ENCODE results near the gene GAR1. TPM values are rescaled to one million over a fixed set of nuclear protein-coding genes. Genes with fewer than 3 reads are reported as not detected.

Gene GAR1
- polyA plus RNA-seq, 2 of the 4 experiments (the other 2 are of a cell fraction), result 44.1 to 69.6 TPM

DNA sequence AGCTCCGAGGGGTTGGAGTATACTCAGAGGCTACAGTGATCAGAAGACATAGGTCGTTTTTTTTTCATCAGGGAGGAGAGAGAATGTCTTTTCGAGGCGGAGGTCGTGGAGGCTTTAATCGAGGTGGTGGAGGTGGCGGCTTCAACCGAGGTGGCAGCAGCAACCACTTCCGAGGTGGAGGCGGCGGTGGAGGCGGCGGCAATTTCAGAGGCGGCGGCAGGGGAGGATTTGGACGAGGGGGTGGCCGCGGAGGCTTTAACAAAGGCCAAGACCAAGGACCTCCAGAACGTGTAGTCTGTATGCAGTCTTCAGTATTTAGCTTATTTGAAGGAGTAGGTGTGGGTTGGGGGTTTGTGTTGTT is 500 bp downstream of the GAR1 start:
- FAIRE-seq, result no peak
- WGBS (ENCODE audit: missing lambda C conversion rate), result 0% methylated on average over 14 of the region's 19 CpGs
- Histone ChIP-seq H3K27ac (peak overlapping the region; percentile 90 to 96), H3K4me2 (peak overlapping the region; percentile 73), H3K9me3 (no peaks in the 10 kb centered on the region), H3K4me1 (peaks cover 11% of the 10 kb centered on the region; the same call in 2 of the 3 replicates), H3K4me3 (peak overlapping the region; percentile 95)
- POLR2A ChIA-PET, result interaction anchor here (1.2 kb wide), 1 partner anchor 256 kb away, joined by 3 read pairs; the partner anchor contains the start of gene MCUB
- CTCF ChIA-PET, result no interaction called here
- TF ChIP-seq FOXS1 (CRISPR knock-in tag; IDR thresholded peaks at IDR 0.05), result no peak
- no peak for TF ChIP-seq SMC3 (IDR thresholded peaks at IDR 0.05)
- TF ChIP-seq NFE2L2 (conservative IDR thresholded peaks at IDR 0.05; ENCODE audit: low read length), result no peak
- no peak for TF ChIP-seq RAD21 (conservative IDR thresholded peaks at IDR 0.05 in 1 of 2, IDR thresholded peaks at IDR 0.05 in 1 of 2)
- TF ChIP-seq GATA3 (IDR thresholded peaks at IDR 0.05; ENCODE audit: borderline replicate concordance), result no peak
- ATAC-seq, result peak in 1 of 2 experiments; percentile 11; a peak in 3 of 6 replicates
- DNase-seq (ENCODE audit: low read depth in 1 of 2, low spot score in 1 of 2), result no peak

DNA sequence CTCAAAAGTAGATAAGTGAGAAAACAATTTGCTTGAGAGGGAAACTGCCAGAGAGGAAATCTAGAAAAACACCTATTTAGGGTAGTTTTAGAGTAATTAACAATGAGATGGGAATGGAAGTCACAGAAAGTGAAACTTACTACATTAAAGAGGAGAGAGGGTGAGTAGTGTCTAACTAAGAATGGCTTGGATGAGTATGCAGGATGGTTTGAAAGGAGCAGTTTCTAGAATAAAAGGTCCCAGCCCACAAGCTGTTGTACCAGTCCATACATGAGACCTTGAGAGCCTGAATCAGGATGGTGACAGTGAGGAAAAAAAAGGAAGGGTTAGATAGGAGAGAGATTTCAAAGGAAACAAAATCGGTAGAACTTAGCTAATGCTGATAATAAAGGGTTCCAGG is 1.3 kb downstream of the GAR1 start:
- peak overlapping the region; percentile 90 to 96; a peak in 4 of 6 replicates for H3K27ac ChIP-seq
- H3K4me2 ChIP-seq, result peak overlapping the region; percentile 73
- ATAC-seq (no peak), FAIRE-seq (no peak), DNase-seq (ENCODE audit: low read depth in 1 of 2, low spot score in 1 of 2) (no peak)
- ChIA-PET CTCF (interaction anchor here (1.1 kb wide), 1 partner anchor 13 kb away, joined by 3 read pairs; no protein-coding TSS in a partner anchor), POLR2A (interaction anchor here (0.7 kb wide), 1 partner anchor 114 kb away, joined by 3 read pairs; no protein-coding TSS in a partner anchor)
- peak overlapping the region; percentile 95 for H3K4me3 ChIP-seq
- 14% methylated on average over 1 of the region's 1 CpG for WGBS (ENCODE audit: missing lambda C conversion rate)
- H3K9me3 ChIP-seq, result no peaks in the 10 kb centered on the region
- H3K4me1 ChIP-seq, result peaks cover 11% of the 10 kb centered on the region; the same call in 2 of the 3 replicates
- TF ChIP-seq HDAC2 (IDR thresholded peaks at IDR 0.05) (no peak), CEBPB (IDR thresholded peaks at IDR 0.05) (no peak), FOXS1 (CRISPR knock-in tag; IDR thresholded peaks at IDR 0.05) (no peak), CTCF (IDR thresholded peaks at IDR 0.05) (no peak), PHF8 (IDR thresholded peaks at IDR 0.05; ENCODE audit: borderline replicate concordance, low read depth) (no peak), EHMT2 (IDR thresholded peaks at IDR 0.05; ENCODE audit: low read depth) (no peak)
- TF ChIP-seq, protein P1, sequence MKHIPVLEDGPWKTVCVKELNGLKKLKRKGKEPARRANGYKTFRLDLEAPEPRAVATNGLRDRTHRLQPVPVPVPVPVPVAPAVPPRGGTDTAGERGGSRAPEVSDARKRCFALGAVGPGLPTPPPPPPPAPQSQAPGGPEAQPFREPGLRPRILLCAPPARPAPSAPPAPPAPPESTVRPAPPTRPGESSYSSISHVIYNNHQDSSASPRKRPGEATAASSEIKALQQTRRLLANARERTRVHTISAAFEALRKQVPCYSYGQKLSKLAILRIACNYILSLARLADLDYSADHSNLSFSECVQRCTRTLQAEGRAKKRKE (CRISPR knock-in tag; IDR thresholded peaks at IDR 0.05; ENCODE audit: low read depth), result no peak
- TF ChIP-seq, protein P2, sequence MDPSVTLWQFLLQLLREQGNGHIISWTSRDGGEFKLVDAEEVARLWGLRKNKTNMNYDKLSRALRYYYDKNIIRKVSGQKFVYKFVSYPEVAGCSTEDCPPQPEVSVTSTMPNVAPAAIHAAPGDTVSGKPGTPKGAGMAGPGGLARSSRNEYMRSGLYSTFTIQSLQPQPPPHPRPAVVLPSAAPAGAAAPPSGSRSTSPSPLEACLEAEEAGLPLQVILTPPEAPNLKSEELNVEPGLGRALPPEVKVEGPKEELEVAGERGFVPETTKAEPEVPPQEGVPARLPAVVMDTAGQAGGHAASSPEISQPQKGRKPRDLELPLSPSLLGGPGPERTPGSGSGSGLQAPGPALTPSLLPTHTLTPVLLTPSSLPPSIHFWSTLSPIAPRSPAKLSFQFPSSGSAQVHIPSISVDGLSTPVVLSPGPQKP (IDR thresholded peaks at IDR 0.05; ENCODE audit: low read depth, low read length), result no peak

DNA sequence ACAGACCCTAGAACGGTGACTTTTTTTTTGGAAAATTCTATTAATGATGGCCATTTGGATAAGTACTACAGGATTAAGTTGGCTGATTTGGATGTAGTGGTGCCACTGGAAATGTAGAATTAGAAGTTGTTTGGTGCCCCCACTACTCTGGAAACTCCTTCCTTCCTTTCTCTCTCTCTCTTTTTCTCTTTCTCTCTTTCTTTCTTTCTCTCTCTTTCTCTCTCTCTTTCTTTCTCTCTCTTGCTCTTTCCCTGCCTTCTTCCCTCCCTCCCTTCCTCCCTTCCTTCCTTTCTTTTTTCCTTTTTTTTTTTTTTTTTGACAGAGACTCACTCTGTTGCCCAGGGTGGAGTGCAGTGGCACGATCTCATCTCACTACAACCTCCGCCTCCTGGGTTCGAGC is 2.7 kb downstream of the GAR1 start:
- Histone ChIP-seq H3K4me2 (no peak overlapping the region), H3K27ac (no peak overlapping the region), H3K9me3 (no peaks in the 10 kb centered on the region), H3K4me1 (peaks cover 11% of the 10 kb centered on the region; the same call in 2 of the 3 replicates), H3K4me3 (no peak overlapping the region)
- no peak for ATAC-seq
- FAIRE-seq, result no peak
- no peak for TF ChIP-seq CHD2 (IDR thresholded peaks at IDR 0.05; ENCODE audit: low read length, partially characterized antibody)
- no peak for TF ChIP-seq PBX3 (IDR thresholded peaks at IDR 0.05)
- no peak for TF ChIP-seq HEYL (CRISPR knock-in tag; IDR thresholded peaks at IDR 0.05)
- no peak for TF ChIP-seq MAX (IDR thresholded peaks at IDR 0.05)
- no peak for TF ChIP-seq CHD4 (IDR thresholded peaks at IDR 0.05; ENCODE audit: borderline replicate concordance)
- no peak for TF ChIP-seq RAD21 (conservative IDR thresholded peaks at IDR 0.05 in 1 of 2, IDR thresholded peaks at IDR 0.05 in 1 of 2)
- TF ChIP-seq RFX5 (IDR thresholded peaks at IDR 0.05), result no peak
- no peak for TF ChIP-seq EP300 (IDR thresholded peaks at IDR 0.05)
- no peak for TF ChIP-seq HOXB5 (CRISPR knock-in tag; IDR thresholded peaks at IDR 0.05)
- TF ChIP-seq FOXS1 (CRISPR knock-in tag; IDR thresholded peaks at IDR 0.05), result no peak
- TF ChIP-seq KDM5A (IDR thresholded peaks at IDR 0.05), result no peak
- no peak for TF ChIP-seq MAFK (IDR thresholded peaks at IDR 0.05; ENCODE audit: partially characterized antibody)
- TF ChIP-seq PHF8 (IDR thresholded peaks at IDR 0.05; ENCODE audit: borderline replicate concordance, low read depth), result no peak
- TF ChIP-seq KDM1A (IDR thresholded peaks at IDR 0.05; ENCODE audit: low read depth), result no peak
- no peak for TF ChIP-seq POLR2A (IDR thresholded peaks at IDR 0.05; ENCODE audit: low read length)
- no peak for TF ChIP-seq NFE2L2 (conservative IDR thresholded peaks at IDR 0.05; ENCODE audit: low read length)
- no peak for TF ChIP-seq ZSCAN20 (CRISPR knock-in tag; IDR thresholded peaks at IDR 0.05)
- no peak for TF ChIP-seq EHF (CRISPR knock-in tag; IDR thresholded peaks at IDR 0.05)
- no peak for TF ChIP-seq MAZ (IDR thresholded peaks at IDR 0.05; ENCODE audit: borderline replicate concordance, low read depth, low read length)
- no peak for TF ChIP-seq NR3C1 (IDR thresholded peaks at IDR 0.05)
- ChIA-PET POLR2A (no interaction called here), CTCF (interaction anchor here (1.6 kb wide), 1 partner anchor 9 kb away, joined by 5 read pairs; the partner anchor contains the start of gene RRH)
- DNase-seq (ENCODE audit: low read depth in 1 of 2, low spot score in 1 of 2), result no peak
- 91% methylated on average over 4 of the region's 4 CpGs for WGBS (ENCODE audit: missing lambda C conversion rate)

All from A549 (cell line).